Caco-2 (cell line): Measurements from ENCODE around the gene SLC7A1. TPM values are rescaled to one million over a fixed set of nuclear protein-coding genes. Genes with fewer than 3 reads are reported as not detected.
A peak's percentile ranks its signal among the peaks of the same experiment; 100 is the strongest.

Experiments used
- BruUV-seq: library from RNA; stranded (reverse); fragments of 400-500 nt; replicated peaks from 2 replicates; lab custom pipeline; 2021; lab: Mats Ljungman, UMichigan
- CTCF ChIA-PET: fragments of 300-600 bp; sonication (Branson Sonifier 250); formaldehyde crosslinking; loops from one replicate; lab custom pipeline; 2022; ENCODE audit warnings: antibody characterized with exemption; lab: Charles Lee
- POLR2A ChIA-PET: fragments of 300-600 bp; sonication (Branson Sonifier 250); formaldehyde crosslinking; loops from one replicate; lab custom pipeline; 2022; ENCODE audit warnings: antibody characterized with exemption; lab: Charles Lee
- DNase-seq, 2 experiments: peaks; one replicate each; pipeline versions ENCODE4 v3.0.0 to v3.0.0-alpha.2; 2020 to 2022
- H3K27me3 ChIP-seq: replicated peaks from 2 replicates; pipeline ENCODE4 v1.6.0; 2011; ENCODE audit warnings: low read length; ENCODE audit not compliant: control insufficient read depth, insufficient read depth
- H3K36me3 ChIP-seq: 2 replicates; pipeline ENCODE4 v1.5.1; 2011; ENCODE audit warnings: low read length; ENCODE audit not compliant: control insufficient read depth, insufficient read depth
- H3K4me1 ChIP-seq: fragments of 250-450 bp; sonication (Bioruptor Pico); 2 replicates; pipeline ENCODE4 v1.5.1; 2020; ENCODE audit warnings: mild to moderate bottlenecking
- H3K4me3 ChIP-seq: 2 replicates; pipeline ENCODE4 v1.5.1; 2011; ENCODE audit warnings: low read depth, mild to moderate bottlenecking, control low read depth, low read length
- H3K9me3 ChIP-seq: fragments of 250-450 bp; sonication (Bioruptor Pico); 2 replicates; pipeline ENCODE4 v1.5.1; 2020; ENCODE audit warnings: mild to moderate bottlenecking, moderate library complexity
- H3K27ac Mint-ChIP-seq: one replicate; pipeline ENCODE4 v1.8.0; 2022; ENCODE audit warnings: mixed read lengths; ENCODE audit not compliant: unreplicated experiment
- H3K27me3 Mint-ChIP-seq: one replicate; pipeline ENCODE4 v1.8.0; 2022; ENCODE audit warnings: mixed read lengths; ENCODE audit not compliant: insufficient read depth, unreplicated experiment
- H3K36me3 Mint-ChIP-seq: one replicate; pipeline ENCODE4 v1.8.0; 2022; ENCODE audit warnings: mild to moderate bottlenecking, mixed read lengths; ENCODE audit not compliant: insufficient read depth, unreplicated experiment
- H3K4me1 Mint-ChIP-seq: one replicate; pipeline ENCODE4 v1.8.0; 2022; ENCODE audit warnings: low read depth, mixed read lengths; ENCODE audit not compliant: unreplicated experiment
- H3K4me3 Mint-ChIP-seq: one replicate; pipeline ENCODE4 v1.8.0; 2022; ENCODE audit warnings: mild to moderate bottlenecking, moderate library complexity, mixed read lengths; ENCODE audit not compliant: unreplicated experiment
- H3K9me3 Mint-ChIP-seq: one replicate; pipeline ENCODE4 v1.8.0; 2022; ENCODE audit warnings: mixed read lengths; ENCODE audit not compliant: unreplicated experiment
- CTCF ChIP-seq, 2 experiments: fragments of 200-600 bp in 1 of 2; IDR thresholded peaks; 1 replicate in 1 of 2; 2 replicates in 1 of 2; pipeline versions ENCODE4 v1.5.1 to v1.8.0; 2011 to 2022; ENCODE audit warnings: antibody characterized with exemption in 1 of 2, control low read depth in 1 of 2, inconsistent platforms in 1 of 2, low read depth in 1 of 2, low read length in 1 of 2, mild to moderate bottlenecking in 1 of 2, moderate library complexity in 1 of 2; ENCODE audit not compliant: insufficient read depth in 1 of 2, severe bottlenecking in 1 of 2, unreplicated experiment in 1 of 2
- intact Hi-C: fragments of 100-400 bp; cut with micrococcal nuclease; formaldehyde crosslinking; loops from one replicate; pipeline ENCODE4 v1.10.0; 2022; ENCODE audit not compliant: unreplicated experiment
- total RNA-seq: library from RNA; stranded (reverse); gene quantifications from 2 replicates; pipeline ENCODE4 v1.2.3, GENCODE V29; 2022

Gene SLC7A1
- total RNA-seq, 1 experiment from 2014 or later = 180 TPM

GRCh38 chr13:29594303-29594709 lies 1.2 kb downstream of the SLC7A1 start:
- no peaks in the 10 kb centered on the region for H3K9me3 Mint-ChIP-seq
- peak overlapping the region; percentile 91 for H3K27ac Mint-ChIP-seq
- ChIA-PET POLR2A (interaction anchor here (0.5 kb wide), 1 partner anchor 641 kb away, joined by 6 read pairs; no protein-coding TSS in a partner anchor), CTCF (no interaction called here)
- no peak for TF ChIP-seq CTCF (IDR thresholded peaks at IDR 0.05; ENCODE audit: insufficient read depth in 1 of 2, low read depth in 1 of 2, low read length in 1 of 2, severe bottlenecking in 1 of 2, unreplicated experiment in 1 of 2)
- BruUV-seq = no TSS peak
- H3K9me3 ChIP-seq = no peaks in the 10 kb centered on the region
- H3K36me3 Mint-ChIP-seq = peaks cover 50% of the 10 kb centered on the region
- H3K4me1 Mint-ChIP-seq = peaks cover 33% of the 10 kb centered on the region
- H3K4me3 ChIP-seq = peak overlapping the region; percentile 92
- H3K4me1 ChIP-seq = peaks cover 11% of the 10 kb centered on the region
- H3K36me3 ChIP-seq = no peaks in the 10 kb centered on the region; the same call in 1 of the 2 replicates
- no peaks in the 10 kb centered on the region for H3K27me3 Mint-ChIP-seq
- DNase-seq = peak; percentile 75 to 78
- peak overlapping the region; percentile 88 for H3K4me3 Mint-ChIP-seq
- 0 out of 2 replicates have a peak, but pooled peaks cover 1% of the 10 kb centered on the region for H3K27me3 ChIP-seq
- intact Hi-C loops = loop anchor here (5.0 to 10.0 kb wide), 2 partner anchors 87 to 520 kb away; no protein-coding TSS in a partner anchor

- H3K9me3 Mint-ChIP-seq = no peaks in the 10 kb centered on the region
- peaks cover 51% of the 10 kb centered on the region for H3K36me3 Mint-ChIP-seq
- Histone ChIP-seq H3K36me3 (no peaks in the 10 kb centered on the region; the same call in 1 of the 2 replicates), H3K4me1 (peaks cover 11% of the 10 kb centered on the region), H3K27me3 (0 out of 2 replicates have a peak, but pooled peaks cover 1% of the 10 kb centered on the region), H3K4me3 (peak overlapping the region; percentile 92), H3K9me3 (no peaks in the 10 kb centered on the region)
- peak overlapping the region; percentile 91 for H3K27ac Mint-ChIP-seq
- ChIA-PET CTCF (no interaction called here), POLR2A (interaction anchor here (0.5 kb wide), 1 partner anchor 641 kb away, joined by 6 read pairs; no protein-coding TSS in a partner anchor)
- peaks cover 33% of the 10 kb centered on the region for H3K4me1 Mint-ChIP-seq
- BruUV-seq = TSS peak; percentile 51
- H3K4me3 Mint-ChIP-seq = peak overlapping the region; percentile 88
- no peak for TF ChIP-seq CTCF (IDR thresholded peaks at IDR 0.05; ENCODE audit: insufficient read depth in 1 of 2, low read depth in 1 of 2, low read length in 1 of 2, severe bottlenecking in 1 of 2, unreplicated experiment in 1 of 2)
- DNase-seq = no peak
- H3K27me3 Mint-ChIP-seq = no peaks in the 10 kb centered on the region
- intact Hi-C loops = loop anchor here (5.0 to 10.0 kb wide), 2 partner anchors 86 to 521 kb away; no protein-coding TSS in a partner anchor
Observed at GRCh38 chr13:29593605-29594297, 1.7 kb downstream of the SLC7A1 start.

GRCh38 chr13:29591310-29591709 lies 4.2 kb downstream of the SLC7A1 start:
- ChIA-PET POLR2A (no interaction called here), CTCF (no interaction called here)
- H3K27me3 Mint-ChIP-seq = no peaks in the 10 kb centered on the region
- H3K9me3 Mint-ChIP-seq = no peaks in the 10 kb centered on the region
- no TSS peak for BruUV-seq
- Histone ChIP-seq H3K36me3 (no peaks in the 10 kb centered on the region; the same call in 1 of the 2 replicates), H3K4me3 (no peak overlapping the region), H3K9me3 (no peaks in the 10 kb centered on the region), H3K4me1 (peaks cover 11% of the 10 kb centered on the region), H3K27me3 (no peaks in the 10 kb centered on the region)
- H3K4me1 Mint-ChIP-seq = peaks cover 33% of the 10 kb centered on the region
- H3K36me3 Mint-ChIP-seq = peaks cover 75% of the 10 kb centered on the region
- no peak for TF ChIP-seq CTCF (IDR thresholded peaks at IDR 0.05; ENCODE audit: insufficient read depth in 1 of 2, low read depth in 1 of 2, low read length in 1 of 2, severe bottlenecking in 1 of 2, unreplicated experiment in 1 of 2)
- no peak overlapping the region for H3K4me3 Mint-ChIP-seq
- DNase-seq = no peak
- H3K27ac Mint-ChIP-seq = no peak overlapping the region
- intact Hi-C loops = loop anchor here (5.0 to 10.0 kb wide), 2 partner anchors 84 to 523 kb away; no protein-coding TSS in a partner anchor
